ENCODE data around the gene TMEM191C. TPM values are rescaled to one million over a fixed set of nuclear protein-coding genes. Genes with fewer than 3 reads are reported as not detected.

The TMEM191C gene
- total RNA-seq, 1 experiment from 2014 or later, result 4.0 TPM

- H3F3A ChIP-seq (ENCODE audit: insufficient read depth, low read depth), result no peaks in the 10 kb centered on the region
- H3K27ac ChIP-seq, result no peak overlapping the region
- no peaks in the 10 kb centered on the region for H3K36me3 ChIP-seq (ENCODE audit: low read depth)
- POLR2A ChIA-PET (ENCODE audit: unreplicated experiment), result no interaction called here
- H3K9me3 ChIP-seq (ENCODE audit: insufficient read depth, low read depth), result no peaks in the 10 kb centered on the region
- no peak for DNase-seq
- no peak overlapping the region for H3K4me2 ChIP-seq
- no TSS peak for BruUV-seq (replicated peaks)
- no peak for TF ChIP-seq EZH2 (IDR thresholded peaks at IDR 0.05; ENCODE audit: low read depth)
- no peak for TF ChIP-seq CTCF (conservative IDR thresholded peaks at IDR 0.05)
- no peaks in the 10 kb centered on the region for H3K9me2 ChIP-seq (ENCODE audit: insufficient read depth)
- H3K4me3 ChIP-seq, result no peak overlapping the region
- no peak overlapping the region for H2AFZ ChIP-seq
- no peaks in the 10 kb centered on the region for H3K79me2 ChIP-seq (ENCODE audit: low read depth)
- 0 out of 2 replicates have a peak, but pooled peaks cover 4% of the 10 kb centered on the region for H4K20me1 ChIP-seq (ENCODE audit: insufficient read depth)
- CTCF ChIA-PET, result no interaction called here
- no peaks in the 10 kb centered on the region for H3K4me1 ChIP-seq (replicated peaks; ENCODE audit: insufficient read depth)
- H3K27me3 ChIP-seq (ENCODE audit: insufficient read depth, low read depth), result no peaks in the 10 kb centered on the region
- intact Hi-C loops (cut with micrococcal nuclease; ENCODE audit: unreplicated experiment), result no loop called here
Observed at GRCh38 chr22:21447694-21448402, 19.3 kb upstream of the TMEM191C start.

GRCh38 chr22:21448627-21449416 is 18.4 kb upstream of the TMEM191C start:
- Histone ChIP-seq H3K4me3 (no peak overlapping the region), H4K20me1 (ENCODE audit: insufficient read depth) (no peaks in the 10 kb centered on the region), H3K9me2 (ENCODE audit: insufficient read depth) (no peaks in the 10 kb centered on the region), H3K27me3 (ENCODE audit: insufficient read depth, low read depth) (no peaks in the 10 kb centered on the region), H2AFZ (no peak overlapping the region), H3K4me1 (replicated peaks; ENCODE audit: insufficient read depth) (no peaks in the 10 kb centered on the region), H3F3A (ENCODE audit: insufficient read depth, low read depth) (no peaks in the 10 kb centered on the region), H3K4me2 (no peak overlapping the region), H3K36me3 (ENCODE audit: low read depth) (no peaks in the 10 kb centered on the region), H3K27ac (no peak overlapping the region), H3K9me3 (ENCODE audit: insufficient read depth, low read depth) (no peaks in the 10 kb centered on the region), H3K79me2 (ENCODE audit: low read depth) (no peaks in the 10 kb centered on the region)
- no peak for TF ChIP-seq EZH2 (IDR thresholded peaks at IDR 0.05; ENCODE audit: low read depth)
- no peak for TF ChIP-seq CTCF (conservative IDR thresholded peaks at IDR 0.05)
- DNase-seq, result no peak
- no TSS peak for BruUV-seq (replicated peaks)
- ChIA-PET CTCF (no interaction called here), POLR2A (ENCODE audit: unreplicated experiment) (no interaction called here)
- intact Hi-C loops (cut with micrococcal nuclease; ENCODE audit: unreplicated experiment), result no loop called here

GRCh38 chr22:21449531-21450319 is 17.5 kb upstream of the TMEM191C start:
- no peaks in the 10 kb centered on the region for H3K79me2 ChIP-seq (ENCODE audit: low read depth)
- H2AFZ ChIP-seq, result no peak overlapping the region
- H4K20me1 ChIP-seq (ENCODE audit: insufficient read depth), result no peaks in the 10 kb centered on the region
- ChIA-PET CTCF (no interaction called here), POLR2A (ENCODE audit: unreplicated experiment) (no interaction called here)
- no peak for DNase-seq
- no peaks in the 10 kb centered on the region for H3K4me1 ChIP-seq (replicated peaks; ENCODE audit: insufficient read depth)
- no peak for TF ChIP-seq CTCF (conservative IDR thresholded peaks at IDR 0.05)
- H3F3A ChIP-seq (ENCODE audit: insufficient read depth, low read depth), result no peaks in the 10 kb centered on the region
- no peaks in the 10 kb centered on the region for H3K9me3 ChIP-seq (ENCODE audit: insufficient read depth, low read depth)
- no TSS peak for BruUV-seq (replicated peaks)
- H3K4me2 ChIP-seq, result no peak overlapping the region
- H3K4me3 ChIP-seq, result no peak overlapping the region
- intact Hi-C loops (cut with micrococcal nuclease; ENCODE audit: unreplicated experiment), result no loop called here
- no peaks in the 10 kb centered on the region for H3K9me2 ChIP-seq (ENCODE audit: insufficient read depth)
- H3K36me3 ChIP-seq (ENCODE audit: low read depth), result no peaks in the 10 kb centered on the region
- no peaks in the 10 kb centered on the region for H3K27me3 ChIP-seq (ENCODE audit: insufficient read depth, low read depth)
- no peak overlapping the region for H3K27ac ChIP-seq

Measured in PC-9 (cell line).